Gastrocnemius medialis (tissue), 4 donors: Measurements from ENCODE around the gene RIMKLB.

ENCODE experiments used
- POLR2A ChIP-seq, 2 donors: fragments of 450-650 bp; IDR thresholded peaks; one replicate each; pipeline ENCODE4 v1.6.1; 2017; ENCODE audit warnings: antibody characterized with exemption in 2 of 2, mild to moderate bottlenecking in 2 of 2, moderate library complexity in 2 of 2
- TF ChIP-seq, protein P1 (sequence below), 5 experiments: fragments of 450-650 bp in 3 of 5; fragments of 200-600 bp in 2 of 5; sonication (generic) in 2 of 5; IDR thresholded peaks in 4 of 5; conservative IDR thresholded peaks in 1 of 5; 1 replicate in 4 of 5; 2 replicates in 1 of 5; pipeline ENCODE4 v1.5.1; 2016 to 2019; ENCODE audit warnings: antibody characterized with exemption in 5 of 5, mild to moderate bottlenecking in 3 of 5, moderate library complexity in 3 of 5

DNA sequence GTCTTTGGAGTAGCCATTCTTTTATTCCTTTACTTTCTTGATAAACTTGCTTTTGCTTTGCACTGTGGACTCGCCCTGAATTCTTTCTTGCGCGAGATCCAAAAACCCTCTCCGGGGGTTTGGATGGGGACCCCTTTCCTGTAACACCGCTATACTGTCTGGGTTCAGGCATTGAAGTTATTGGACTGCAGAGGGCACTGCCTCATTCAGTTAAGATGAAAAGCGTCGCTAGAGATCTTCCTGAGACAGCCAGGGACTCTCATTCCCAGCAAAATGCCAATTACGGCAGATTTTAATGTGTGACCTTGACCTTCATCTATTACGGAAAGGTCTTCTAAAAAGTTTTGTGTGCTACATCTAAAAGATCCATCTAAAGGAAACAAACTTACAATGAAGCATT lies 17.3 kb upstream of the RIMKLB start:
- TF ChIP-seq, protein P1, sequence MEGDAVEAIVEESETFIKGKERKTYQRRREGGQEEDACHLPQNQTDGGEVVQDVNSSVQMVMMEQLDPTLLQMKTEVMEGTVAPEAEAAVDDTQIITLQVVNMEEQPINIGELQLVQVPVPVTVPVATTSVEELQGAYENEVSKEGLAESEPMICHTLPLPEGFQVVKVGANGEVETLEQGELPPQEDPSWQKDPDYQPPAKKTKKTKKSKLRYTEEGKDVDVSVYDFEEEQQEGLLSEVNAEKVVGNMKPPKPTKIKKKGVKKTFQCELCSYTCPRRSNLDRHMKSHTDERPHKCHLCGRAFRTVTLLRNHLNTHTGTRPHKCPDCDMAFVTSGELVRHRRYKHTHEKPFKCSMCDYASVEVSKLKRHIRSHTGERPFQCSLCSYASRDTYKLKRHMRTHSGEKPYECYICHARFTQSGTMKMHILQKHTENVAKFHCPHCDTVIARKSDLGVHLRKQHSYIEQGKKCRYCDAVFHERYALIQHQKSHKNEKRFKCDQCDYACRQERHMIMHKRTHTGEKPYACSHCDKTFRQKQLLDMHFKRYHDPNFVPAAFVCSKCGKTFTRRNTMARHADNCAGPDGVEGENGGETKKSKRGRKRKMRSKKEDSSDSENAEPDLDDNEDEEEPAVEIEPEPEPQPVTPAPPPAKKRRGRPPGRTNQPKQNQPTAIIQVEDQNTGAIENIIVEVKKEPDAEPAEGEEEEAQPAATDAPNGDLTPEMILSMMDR (IDR thresholded peaks at IDR 0.05 in 4 of 5, conservative IDR thresholded peaks at IDR 0.05 in 1 of 5), result no peak
- no peak for TF ChIP-seq POLR2A (IDR thresholded peaks at IDR 0.05)
